GM23248 (cell line): ENCODE data around the gene APBB1IP. TPM values are rescaled to one million over a fixed set of nuclear protein-coding genes. Genes with fewer than 3 reads are reported as not detected.
"Not testable (repeated sequence)": the region's sequence is repeated elsewhere in the genome, so short reads cannot be mapped to it uniquely, and the experiment has no call there.

ENCODE experiments used
- DNase-seq: peaks from one replicate; pipeline ENCODE4 v3.0.0-alpha.2; 2015
- H2AFZ ChIP-seq: fragments of 200-600 bp; sonication (generic); 2 replicates; pipeline ENCODE4 v1.6.1; 2016; ENCODE audit warnings: antibody characterized with exemption
- H3F3A ChIP-seq: fragments of 200-600 bp; sonication (generic); 2 replicates; pipeline ENCODE4 v1.6.1; 2016; ENCODE audit warnings: mild to moderate bottlenecking, antibody characterized with exemption, mixed run types; ENCODE audit not compliant: insufficient read depth
- H3K27ac ChIP-seq: fragments of 200-600 bp; sonication (generic); 2 replicates; pipeline ENCODE4 v1.5.1; 2016; ENCODE audit warnings: mild to moderate bottlenecking
- H3K27me3 ChIP-seq: fragments of 200-600 bp; sonication (generic); replicated peaks from 2 replicates; pipeline ENCODE4 v1.6.1; 2016; ENCODE audit warnings: mild to moderate bottlenecking; ENCODE audit not compliant: insufficient read depth
- H3K36me3 ChIP-seq: fragments of 200-600 bp; sonication (generic); 2 replicates; pipeline ENCODE4 v1.6.1; 2016; ENCODE audit warnings: low read depth, mild to moderate bottlenecking
- H3K4me1 ChIP-seq: fragments of 200-600 bp; sonication (generic); 2 replicates; pipeline ENCODE4 v1.6.1; 2016; ENCODE audit warnings: mild to moderate bottlenecking; ENCODE audit not compliant: insufficient read depth
- H3K4me2 ChIP-seq: fragments of 200-600 bp; sonication (generic); one replicate; pipeline ENCODE4 v1.6.1; 2016; ENCODE audit warnings: mild to moderate bottlenecking; ENCODE audit not compliant: unreplicated experiment
- H3K4me3 ChIP-seq: fragments of 200-600 bp; sonication (generic); 2 replicates; pipeline ENCODE4 v1.5.1; 2016; ENCODE audit warnings: mild to moderate bottlenecking
- H3K79me2 ChIP-seq: fragments of 200-600 bp; sonication (generic); 2 replicates; pipeline ENCODE4 v1.6.1; 2016; ENCODE audit warnings: mild to moderate bottlenecking; ENCODE audit not compliant: insufficient read depth
- H3K9ac ChIP-seq: fragments of 200-600 bp; sonication (generic); 2 replicates; pipeline ENCODE4 v1.6.1; 2016; ENCODE audit warnings: mild to moderate bottlenecking
- H3K9me2 ChIP-seq: fragments of 200-600 bp; sonication (generic); 2 replicates; pipeline ENCODE4 v1.6.1; 2016; ENCODE audit warnings: mixed run types, mild to moderate bottlenecking, moderate library complexity; ENCODE audit not compliant: insufficient read depth
- H3K9me3 ChIP-seq: fragments of 200-600 bp; sonication (generic); one replicate; pipeline ENCODE4 v1.6.1; 2017; ENCODE audit warnings: low read depth
- H4K20me1 ChIP-seq: fragments of 200-600 bp; sonication (generic); 2 replicates; pipeline ENCODE4 v1.6.0; 2016; ENCODE audit not compliant: insufficient read depth
- EZH2 ChIP-seq: fragments of 200-600 bp; sonication (generic); IDR thresholded peaks from 2 replicates; pipeline ENCODE4 v1.6.1; 2018; ENCODE audit warnings: antibody characterized with exemption, mild to moderate bottlenecking; ENCODE audit not compliant: insufficient read depth, poor library complexity, severe bottlenecking
- EZH2phosphoT487 ChIP-seq: fragments of 200-600 bp; sonication (generic); IDR thresholded peaks from 2 replicates; pipeline ENCODE4 v1.6.1; 2018; ENCODE audit warnings: antibody characterized with exemption, moderate library complexity, mild to moderate bottlenecking, low read depth; ENCODE audit not compliant: insufficient read depth
- WGBS, 2 experiments: methylation state at CpG; one replicate each; pipeline ENCODE4 v1.1.6; 2015 to 2017; ENCODE audit warnings: low lambda C conversion rate in 2 of 2, low coverage in 1 of 2; ENCODE audit errors: missing lambda C conversion rate in 2 of 2; 5-methylcytosine and 5-hydroxymethylcytosine counted together
- in situ Hi-C: fragments of 300-500 bp; cut with MboI; formaldehyde crosslinking; loops from 2 replicates; pipeline ENCODE4 v1.15.0; 2020
- polyA plus RNA-seq: library from polyadenylated mRNA; unstranded; fragments of >200 nt; fragmentation: Nextera tagmentation; extraction: Ambion mirVana; gene quantifications from 2 replicates; pipeline ENCODE4 v1.2.1, GENCODE V29; 2016
- total RNA-seq: library from RNA; depleted of rRNA; stranded (reverse); fragments of >200 nt; shearing (Covaris generic); gene quantifications from 2 replicates; pipeline ENCODE4 v1.2.3, GENCODE V29; 2014

Gene APBB1IP
- total and polyA plus RNA-seq, 2 experiments from 2014 or later: 9.4 to 25.0 TPM

GRCh38 chr10:26502986-26503385, 64.8 kb downstream of the APBB1IP start:
- TF ChIP-seq EZH2: no peak
- TF ChIP-seq EZH2phosphoT487: no peak
- H3K9me3 ChIP-seq: no peaks in the 10 kb centered on the region
- no peaks in the 10 kb centered on the region for H3K9me2 ChIP-seq
- in situ Hi-C loops: no loop called here
- no peak overlapping the region for H3K27ac ChIP-seq
- no peak overlapping the region for H2AFZ ChIP-seq
- 85 to 87% methylated on average over 6 of the region's 6 CpGs for WGBS, 2 experiments
- H3K4me3 ChIP-seq: no peak overlapping the region
- no peaks in the 10 kb centered on the region for H4K20me1 ChIP-seq
- H3K79me2 ChIP-seq: no peaks in the 10 kb centered on the region
- peak; percentile 15 for DNase-seq
- H3K4me1 ChIP-seq: peaks cover 9% of the 10 kb centered on the region
- H3K4me2 ChIP-seq: no peak overlapping the region
- no peak overlapping the region for H3K9ac ChIP-seq
- H3F3A ChIP-seq: no peaks in the 10 kb centered on the region
- H3K27me3 ChIP-seq: no peaks in the 10 kb centered on the region
- H3K36me3 ChIP-seq: peaks cover 52% of the 10 kb centered on the region

DNA sequence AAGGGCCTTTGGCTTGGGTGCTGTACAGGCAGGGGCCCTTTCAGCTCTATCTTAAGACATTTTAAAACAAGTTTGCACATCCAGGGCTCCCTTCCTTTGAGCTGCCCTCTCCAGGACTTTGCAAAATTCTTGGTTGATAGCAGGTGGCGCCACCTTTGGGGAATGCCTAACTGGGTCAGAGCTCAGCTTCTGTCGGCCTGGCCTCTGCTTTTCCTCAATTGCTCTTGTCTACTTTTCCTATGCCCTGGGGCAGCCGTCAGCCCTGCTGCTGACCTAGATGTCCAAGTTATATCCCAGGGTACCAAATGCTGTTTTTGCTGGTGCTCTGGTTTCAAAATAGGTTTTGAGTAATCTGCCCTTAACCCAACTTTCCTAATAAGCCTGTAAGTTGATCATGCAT, 65.8 kb downstream of the APBB1IP start:
- Histone ChIP-seq H3K27ac (no peak overlapping the region), H3F3A (no peaks in the 10 kb centered on the region), H3K9me3 (no peaks in the 10 kb centered on the region), H3K4me3 (no peak overlapping the region), H2AFZ (no peak overlapping the region), H3K4me1 (peaks cover 11% of the 10 kb centered on the region), H3K36me3 (peaks cover 46% of the 10 kb centered on the region), H3K4me2 (no peak overlapping the region), H3K79me2 (no peaks in the 10 kb centered on the region), H3K9ac (no peak overlapping the region), H3K9me2 (no peaks in the 10 kb centered on the region), H3K27me3 (no peaks in the 10 kb centered on the region), H4K20me1 (no peaks in the 10 kb centered on the region)
- DNase-seq: peak; percentile 19
- in situ Hi-C loops: no loop called here
- WGBS, 2 experiments: 63 to 64% methylated on average over 3 of the region's 3 CpGs
- no peak for TF ChIP-seq EZH2
- TF ChIP-seq EZH2phosphoT487: no peak

DNA sequence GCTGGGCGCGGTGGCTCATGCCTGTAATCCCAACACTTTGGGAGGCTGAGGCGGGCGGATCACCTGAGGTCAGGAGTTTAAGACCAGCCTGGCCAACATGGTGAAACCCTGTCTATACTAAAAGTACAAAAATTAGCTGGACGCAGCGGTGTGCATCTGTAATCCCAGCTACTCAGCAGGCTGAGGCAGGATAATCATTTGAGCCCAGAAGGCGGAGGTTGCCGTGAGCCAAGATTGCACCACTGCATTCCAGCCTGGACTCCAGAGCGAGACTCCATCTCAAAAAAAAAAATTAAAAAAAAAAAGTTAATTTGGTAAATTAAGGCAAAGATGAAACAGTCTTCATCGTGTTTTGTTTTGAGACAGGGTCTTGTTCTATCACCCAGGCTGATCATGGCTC, 66.3 kb downstream of the APBB1IP start:
- H3K4me2 ChIP-seq, H3K9me2 ChIP-seq, H4K20me1 ChIP-seq, H2AFZ ChIP-seq, H3K27ac ChIP-seq, H3K9me3 ChIP-seq, H3K4me3 ChIP-seq, H3F3A ChIP-seq, DNase-seq, in situ Hi-C loops, H3K27me3 ChIP-seq, H3K79me2 ChIP-seq, H3K9ac ChIP-seq: not testable (repeated sequence)
- Histone ChIP-seq H3K4me1 (peaks cover 11% of the 10 kb centered on the region), H3K36me3 (peaks cover 48% of the 10 kb centered on the region)
- WGBS, 2 experiments: 91 to 95% methylated on average over 10 of the region's 10 CpGs

DNA sequence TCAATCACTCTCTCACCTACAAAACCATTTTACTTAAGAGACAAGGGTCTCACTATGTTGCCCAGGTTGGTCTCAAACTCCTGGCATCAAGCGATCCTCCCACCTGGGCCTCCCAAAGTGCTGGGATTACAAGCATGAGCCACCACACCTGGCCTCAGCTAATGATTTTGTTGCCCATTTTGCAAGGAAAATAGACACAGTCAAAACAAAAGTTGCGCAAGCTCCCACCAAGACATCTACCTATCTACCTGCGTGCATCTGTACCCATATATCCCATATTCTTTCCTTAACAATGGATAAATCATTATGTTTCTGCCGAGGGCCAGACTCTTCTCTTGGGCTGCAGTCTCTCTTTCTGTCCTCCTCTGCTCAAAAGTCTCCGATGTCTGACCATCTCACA, 67.3 kb downstream of the APBB1IP start:
- Histone ChIP-seq H3K79me2 (no peaks in the 10 kb centered on the region), H3K4me3 (no peak overlapping the region), H3K9me2 (no peaks in the 10 kb centered on the region), H4K20me1 (no peaks in the 10 kb centered on the region), H3K4me2 (no peak overlapping the region), H3K9me3 (no peaks in the 10 kb centered on the region), H3K36me3 (peaks cover 54% of the 10 kb centered on the region), H3K27ac (no peak overlapping the region), H3F3A (no peaks in the 10 kb centered on the region), H3K9ac (no peak overlapping the region), H3K4me1 (peaks cover 11% of the 10 kb centered on the region; the same call in 1 of the 2 replicates), H2AFZ (no peak overlapping the region), H3K27me3 (no peaks in the 10 kb centered on the region)
- DNase-seq: no peak
- TF ChIP-seq EZH2phosphoT487 (no peak), EZH2 (no peak)
- WGBS, 2 experiments: 92 to 93% methylated on average over 5 of the region's 5 CpGs
- in situ Hi-C loops: no loop called here

DNA sequence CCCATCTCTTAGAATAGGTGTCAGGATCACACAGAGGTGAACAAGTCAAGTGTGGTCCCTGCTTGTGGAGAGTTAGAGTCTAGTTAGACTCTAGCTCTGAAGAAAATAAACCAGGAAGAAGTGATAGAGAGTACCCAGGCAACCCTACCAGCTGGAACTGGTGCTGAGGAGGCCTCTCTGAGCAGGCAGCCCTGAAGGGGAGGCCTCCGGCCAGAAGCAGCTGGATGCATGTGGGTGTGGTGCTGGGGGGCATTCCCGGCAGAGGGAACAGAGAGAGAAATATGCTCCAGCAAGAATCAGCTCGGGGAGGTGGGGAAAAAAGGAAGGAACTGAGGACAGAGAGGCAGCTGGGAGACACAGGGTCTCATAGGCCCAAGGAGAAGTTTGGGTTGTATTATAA, 68.6 kb downstream of the APBB1IP start:
- no peak for DNase-seq
- Histone ChIP-seq H3K9ac (no peak overlapping the region), H3K36me3 (peaks cover 45% of the 10 kb centered on the region), H3K27me3 (no peaks in the 10 kb centered on the region), H2AFZ (no peak overlapping the region), H3K9me3 (no peaks in the 10 kb centered on the region), H4K20me1 (no peaks in the 10 kb centered on the region), H3K27ac (no peak overlapping the region), H3K4me3 (no peak overlapping the region), H3F3A (no peaks in the 10 kb centered on the region), H3K79me2 (no peaks in the 10 kb centered on the region), H3K9me2 (no peaks in the 10 kb centered on the region), H3K4me2 (no peak overlapping the region), H3K4me1 (peaks cover 11% of the 10 kb centered on the region; the same call in 1 of the 2 replicates)
- TF ChIP-seq EZH2 (no peak), EZH2phosphoT487 (no peak)
- WGBS, 2 experiments: 41 to 48% methylated on average over 3 of the region's 3 CpGs
- in situ Hi-C loops: no loop called here
